ENCODE data around the gene NDUFC1. TPM values are rescaled to one million over a fixed set of nuclear protein-coding genes. Genes with fewer than 3 reads are reported as not detected.

Gene NDUFC1
- total RNA-seq, 1 donor from 2014 or later: 39.1 TPM

DNA sequence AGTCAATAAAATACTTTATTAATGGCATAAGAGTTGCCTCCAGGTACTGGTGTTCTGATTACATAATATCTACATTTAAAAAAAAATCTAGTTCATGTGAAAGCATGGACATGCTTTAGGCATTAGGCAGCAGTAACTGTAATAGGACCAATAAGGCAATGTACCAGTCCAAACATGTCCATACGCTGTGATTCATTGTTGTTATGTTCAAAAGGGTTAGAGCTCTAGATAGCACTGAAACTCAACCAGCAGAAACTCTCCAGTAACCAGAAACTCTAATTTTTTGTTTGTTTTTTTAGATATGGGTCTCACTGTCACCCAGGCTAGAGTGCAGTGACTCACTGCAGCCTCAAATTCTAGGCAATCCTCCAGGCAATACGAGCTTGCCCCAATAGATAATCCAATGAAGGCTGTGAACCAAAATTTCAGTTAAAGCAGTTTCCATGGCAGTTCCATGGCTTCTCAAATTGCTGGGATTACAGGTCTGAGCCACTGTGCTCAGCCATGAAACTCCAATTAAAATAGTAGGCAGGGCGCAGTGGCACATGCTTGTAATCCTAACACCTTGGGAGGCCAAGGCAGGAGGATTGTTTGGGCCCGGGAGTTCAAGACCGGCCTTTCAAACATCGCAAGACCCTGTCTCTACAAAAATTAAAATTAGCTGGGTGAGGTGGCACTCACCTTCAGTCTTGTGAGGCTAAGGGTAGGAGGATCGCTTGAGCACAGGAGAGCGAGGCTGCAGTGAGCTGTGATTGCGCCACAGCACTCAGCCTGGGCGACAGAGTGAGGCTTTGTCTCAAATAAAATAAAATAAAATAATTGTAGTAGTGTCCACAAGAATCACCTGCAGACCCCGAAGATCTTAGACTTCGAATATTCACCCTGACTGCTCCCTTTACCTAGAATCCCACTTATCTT, 58.6 kb downstream of the NDUFC1 start:
- H3K9me3 Mint-ChIP-seq: peaks cover 16% of the 10 kb centered on the region
- DNase-seq (ENCODE audit: low spot score in 2 of 2, unreplicated experiment in 2 of 2): no peak
- peaks cover 1% of the 10 kb centered on the region for H3K36me3 Mint-ChIP-seq
- peak overlapping the region; percentile 47 for H3K27ac Mint-ChIP-seq
- no peaks in the 10 kb centered on the region for H3K27me3 Mint-ChIP-seq (ENCODE audit: low read depth)
- H3K4me3 Mint-ChIP-seq: no peak overlapping the region
- no peaks in the 10 kb centered on the region for H3K4me1 Mint-ChIP-seq
- TF ChIP-seq, protein P1, sequence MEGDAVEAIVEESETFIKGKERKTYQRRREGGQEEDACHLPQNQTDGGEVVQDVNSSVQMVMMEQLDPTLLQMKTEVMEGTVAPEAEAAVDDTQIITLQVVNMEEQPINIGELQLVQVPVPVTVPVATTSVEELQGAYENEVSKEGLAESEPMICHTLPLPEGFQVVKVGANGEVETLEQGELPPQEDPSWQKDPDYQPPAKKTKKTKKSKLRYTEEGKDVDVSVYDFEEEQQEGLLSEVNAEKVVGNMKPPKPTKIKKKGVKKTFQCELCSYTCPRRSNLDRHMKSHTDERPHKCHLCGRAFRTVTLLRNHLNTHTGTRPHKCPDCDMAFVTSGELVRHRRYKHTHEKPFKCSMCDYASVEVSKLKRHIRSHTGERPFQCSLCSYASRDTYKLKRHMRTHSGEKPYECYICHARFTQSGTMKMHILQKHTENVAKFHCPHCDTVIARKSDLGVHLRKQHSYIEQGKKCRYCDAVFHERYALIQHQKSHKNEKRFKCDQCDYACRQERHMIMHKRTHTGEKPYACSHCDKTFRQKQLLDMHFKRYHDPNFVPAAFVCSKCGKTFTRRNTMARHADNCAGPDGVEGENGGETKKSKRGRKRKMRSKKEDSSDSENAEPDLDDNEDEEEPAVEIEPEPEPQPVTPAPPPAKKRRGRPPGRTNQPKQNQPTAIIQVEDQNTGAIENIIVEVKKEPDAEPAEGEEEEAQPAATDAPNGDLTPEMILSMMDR (IDR thresholded peaks at IDR 0.05; ENCODE audit: unreplicated experiment): no peak

DNA sequence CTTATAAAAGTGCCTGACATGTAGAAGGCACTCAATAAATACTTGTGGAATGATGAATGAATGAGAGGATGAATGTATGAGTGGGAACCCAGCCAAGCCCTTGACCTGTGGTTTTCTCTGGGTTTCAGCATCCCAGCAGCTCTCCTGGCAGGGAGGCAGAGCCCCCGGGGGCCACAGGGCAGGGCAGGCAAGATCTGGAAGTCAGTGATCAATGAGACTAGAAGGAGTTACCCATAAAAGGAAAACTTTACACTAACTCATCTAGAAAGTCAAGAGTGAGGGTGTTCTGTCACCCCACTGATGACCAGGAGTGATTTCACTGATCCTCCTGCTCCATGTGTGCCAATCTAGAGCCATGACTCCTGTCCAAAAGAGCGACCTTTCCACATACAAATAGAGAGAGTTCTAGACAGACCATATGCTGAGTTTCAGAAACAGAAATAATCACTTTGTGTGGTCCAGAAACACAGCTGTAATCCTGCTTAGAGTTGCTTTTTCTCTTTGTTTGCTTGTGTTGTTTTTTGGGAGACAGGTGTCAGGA, 59.7 kb downstream of the NDUFC1 start:
- no peak for DNase-seq (ENCODE audit: low spot score in 2 of 2, unreplicated experiment in 2 of 2)
- Mint-ChIP-seq H3K4me3 (no peak overlapping the region), H3K36me3 (peaks cover 1% of the 10 kb centered on the region), H3K9me3 (peaks cover 17% of the 10 kb centered on the region), H3K27ac (peak overlapping the region; percentile 60), H3K4me1 (no peaks in the 10 kb centered on the region), H3K27me3 (ENCODE audit: low read depth) (no peaks in the 10 kb centered on the region)
- TF ChIP-seq, protein P1 (IDR thresholded peaks at IDR 0.05; ENCODE audit: unreplicated experiment): no peak

DNA sequence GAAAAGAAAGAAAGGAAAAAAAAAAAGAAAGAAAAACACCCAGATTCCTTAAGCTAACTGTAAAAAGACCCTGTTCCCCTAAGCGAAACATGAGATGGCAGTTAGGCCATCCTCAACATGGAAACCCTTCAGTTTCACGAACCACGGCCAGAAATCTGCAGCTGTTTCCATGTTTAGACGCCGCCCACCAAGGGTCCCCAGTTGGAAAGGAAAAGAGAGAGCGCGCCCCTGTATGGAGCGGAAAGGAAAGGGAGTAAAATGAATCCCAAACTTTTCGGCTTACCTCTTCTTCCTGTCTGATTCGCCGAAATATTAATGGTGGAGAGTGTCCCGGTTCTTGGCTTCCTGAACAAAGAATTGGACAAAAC, 60.5 kb downstream of the NDUFC1 start:
- Mint-ChIP-seq H3K9me3 (peaks cover 17% of the 10 kb centered on the region), H3K36me3 (peaks cover 1% of the 10 kb centered on the region), H3K4me3 (no peak overlapping the region), H3K27ac (no peak overlapping the region), H3K27me3 (ENCODE audit: low read depth) (no peaks in the 10 kb centered on the region), H3K4me1 (no peaks in the 10 kb centered on the region)
- TF ChIP-seq, protein P1 (IDR thresholded peaks at IDR 0.05; ENCODE audit: unreplicated experiment): no peak
- DNase-seq (ENCODE audit: low spot score in 2 of 2, unreplicated experiment in 2 of 2): no peak

DNA sequence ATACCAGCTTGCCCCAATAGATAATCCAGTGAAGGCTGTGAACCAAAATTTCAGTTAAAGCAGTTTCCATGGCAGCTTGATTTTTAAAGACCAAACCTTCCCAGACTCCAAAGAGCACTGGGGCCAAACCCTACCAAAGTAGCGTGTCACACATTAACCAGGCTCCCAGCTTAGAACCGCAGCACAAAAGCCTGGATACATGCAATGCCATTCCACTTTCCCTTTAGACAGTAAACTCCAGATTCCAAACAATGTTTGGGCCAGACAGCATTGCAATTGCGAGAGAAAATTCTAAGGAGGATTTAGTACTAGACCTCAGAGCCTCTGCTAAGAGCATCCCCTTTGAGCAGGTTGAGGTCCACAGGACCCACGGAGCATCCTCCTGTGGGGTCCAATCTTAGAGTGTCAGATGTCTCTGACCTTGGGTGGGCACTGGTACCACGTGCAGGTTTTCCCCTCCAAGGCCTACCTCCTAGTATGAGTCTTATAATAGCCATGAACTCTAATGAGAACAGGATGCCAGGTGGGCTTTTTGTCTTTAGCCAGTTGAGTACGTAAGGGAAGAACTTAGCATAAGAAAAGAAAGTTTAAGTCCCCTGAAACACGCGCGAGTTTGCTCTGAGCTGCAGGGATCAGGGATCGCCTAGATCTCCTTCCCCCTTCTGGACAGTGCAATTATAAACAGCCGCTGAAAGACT, 61.0 kb downstream of the NDUFC1 start:
- H3K4me1 Mint-ChIP-seq: no peaks in the 10 kb centered on the region
- peaks cover 17% of the 10 kb centered on the region for H3K9me3 Mint-ChIP-seq
- H3K36me3 Mint-ChIP-seq: peaks cover 1% of the 10 kb centered on the region
- DNase-seq (ENCODE audit: low spot score in 2 of 2, unreplicated experiment in 2 of 2): no peak
- TF ChIP-seq, protein P1 (IDR thresholded peaks at IDR 0.05; ENCODE audit: unreplicated experiment): no peak
- H3K27ac Mint-ChIP-seq: no peak overlapping the region
- H3K27me3 Mint-ChIP-seq (ENCODE audit: low read depth): no peaks in the 10 kb centered on the region
- H3K4me3 Mint-ChIP-seq: no peak overlapping the region

Other genes with a start within 250 kb of the NDUFC1 start
- gene ELF2, start 125.3 kb downstream of the NDUFC1 start, total RNA-seq: 55.2 to 58.2 TPM (median 57.1 TPM) in 3 replicates
- 0.34 to 0.76 TPM (median 0.69 TPM) in 3 replicates for gene MGARP, start 22.3 kb downstream of the NDUFC1 start, total RNA-seq
- 55.1 to 58.5 TPM (median 56.8 TPM) in 3 replicates for gene NAA15, start 972 bp downstream of the NDUFC1 start, total RNA-seq
- gene RAB33B, start 151.6 kb upstream of the NDUFC1 start, total RNA-seq: 9.2 to 10.4 TPM (median 9.8 TPM) in 3 replicates